ENCODE results near the gene SFMBT1. TPM values are rescaled to one million over a fixed set of nuclear protein-coding genes. Genes with fewer than 3 reads are reported as not detected.

The SFMBT1 gene
- total and polyA plus RNA-seq, 2 of the 8 experiments (the other 6 are each of a cell fraction or from before 2014, with no cell fraction given) = 8.1 to 16.8 TPM

DNA sequence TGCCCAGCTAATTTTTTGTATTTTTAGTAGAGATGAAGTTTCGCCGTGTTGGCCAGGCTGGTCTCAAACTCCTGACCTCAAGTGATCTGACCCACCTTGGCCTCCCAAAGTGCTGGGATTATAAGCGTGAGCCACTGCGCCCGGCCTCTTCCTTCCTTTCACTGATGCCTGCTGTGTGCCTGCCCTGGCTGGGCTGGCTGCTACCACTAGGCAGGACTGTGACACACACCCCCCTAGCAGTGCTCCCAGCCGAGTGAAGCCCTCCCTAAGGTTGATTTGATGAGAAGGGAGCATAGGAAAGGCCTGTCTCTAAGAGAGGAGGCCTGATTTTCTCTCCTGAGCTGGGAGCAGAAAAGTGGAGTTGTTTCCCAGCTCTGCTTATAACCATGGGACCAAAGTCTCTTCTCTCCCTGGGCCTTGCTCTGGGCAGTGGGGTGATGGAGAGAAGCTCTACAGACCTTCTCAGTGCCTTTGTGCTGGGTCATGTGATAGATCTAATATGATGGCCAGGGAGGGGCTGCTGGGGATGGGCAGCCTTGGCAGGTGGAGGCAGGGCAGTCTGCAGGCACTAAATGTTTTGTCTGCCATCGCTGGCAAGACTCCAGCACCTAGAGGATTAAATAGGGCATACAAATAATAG lies 20.1 kb upstream of the SFMBT1 start:
- no peak overlapping the region for H4K5ac ChIP-seq (ENCODE audit: insufficient read length, low read depth, low read length)
- CTCF ChIA-PET (ENCODE audit: partially characterized antibody) = interaction anchor here (1.0 to 1.6 kb wide), 3 partner anchors 9 to 215 kb away, joined by 3 to 5 read pairs (median 4); no protein-coding TSS in a partner anchor
- WGBS, 2 experiments (ENCODE audit: extremely low coverage in 1 of 2, insufficient coverage in 1 of 2, insufficient read length in 1 of 2, insufficient replicate concordance in 2 of 2, low coverage in 1 of 2, low lambda C conversion rate in 2 of 2, missing lambda C conversion rate in 1 of 2) = 98% methylated on average over 7 of the region's 7 CpGs; no CpG with 5 or more reads in 1 of the 2 experiments

More for the DNA sequence above, 20.1 kb upstream of the SFMBT1 start:
- Histone ChIP-seq H2BK20ac (ENCODE audit: low read length) (no peak overlapping the region), H4K20me1 (replicated peaks in 1 of 2; ENCODE audit: control insufficient read depth in 1 of 2, insufficient read depth in 2 of 2, low read length in 2 of 2) (no peaks in the 10 kb centered on the region), H3K9me3 (ENCODE audit: insufficient read depth in 2 of 2, low read depth in 1 of 2, low read length in 1 of 2) (no peaks in the 10 kb centered on the region), H3K27ac (ENCODE audit: low read depth, low read length) (no peak overlapping the region), H2BK15ac (ENCODE audit: low read length) (no peak overlapping the region), H3K23ac (ENCODE audit: insufficient read length) (no peak overlapping the region), H3K56ac (replicated peaks; ENCODE audit: insufficient read length, low read depth, low read length) (no peak overlapping the region), H3K27me3 (replicated peaks in 1 of 4; ENCODE audit: control insufficient read depth in 3 of 4, extremely low read depth in 1 of 4, insufficient read depth in 3 of 4, low read length in 3 of 4) (peaks cover 0 to 2% (median 0%) of the 10 kb centered on the region in 4 experiments; a peak in 1 of 7 replicates), H3K4ac (replicated peaks; ENCODE audit: insufficient read length, low read depth, low read length) (no peak overlapping the region), H3K36me3 (ENCODE audit: control insufficient read depth in 2 of 4, insufficient read depth in 4 of 4, low read length in 3 of 4) (no peaks in the 10 kb centered on the region), H3K23me2 (ENCODE audit: low read depth, low read length) (no peaks in the 10 kb centered on the region), H3K9ac (replicated peaks in 1 of 4; ENCODE audit: extremely low read depth in 1 of 4, low read depth in 3 of 4, low read length in 3 of 4) (no peak overlapping the region), H3K4me2 (ENCODE audit: insufficient read depth in 1 of 2, low read depth in 2 of 2, low read length in 2 of 2) (no peak overlapping the region), H2AFZ (ENCODE audit: low read length) (no peak overlapping the region), H4K8ac (ENCODE audit: extremely low read depth, insufficient read depth, low read length) (no peak overlapping the region), H2AK5ac (ENCODE audit: low read depth, low read length) (no peak overlapping the region), H4K91ac (replicated peaks; ENCODE audit: insufficient read length, low read length) (no peak overlapping the region), H3K4me1 (replicated peaks in 1 of 4; ENCODE audit: control insufficient read depth in 3 of 4, insufficient read depth in 4 of 4, low read length in 3 of 4) (no peaks in the 10 kb centered on the region), H3K4me3 (ENCODE audit: extremely low read depth in 1 of 4, insufficient read depth in 2 of 4, low read depth in 3 of 4, low read length in 4 of 4) (no peak overlapping the region), H3K79me2 (ENCODE audit: control insufficient read depth in 1 of 2, insufficient read depth in 2 of 2, low read length in 2 of 2) (no peaks in the 10 kb centered on the region), H3K14ac (ENCODE audit: insufficient read length) (no peak overlapping the region), H2BK120ac (replicated peaks; ENCODE audit: low read depth, low read length) (no peak overlapping the region), H2BK5ac (ENCODE audit: low read depth, low read length) (no peak overlapping the region), H2BK12ac (ENCODE audit: low read depth, low read length) (no peak overlapping the region), H3K79me1 (ENCODE audit: low read depth, low read length) (no peaks in the 10 kb centered on the region), H3K18ac (ENCODE audit: extremely low read depth, low read length) (no peak overlapping the region)
- DNase-seq (ENCODE audit: low read depth in 1 of 2, low spot score in 2 of 2) (no peak), FAIRE-seq (no peak)
- POLR2A ChIA-PET (ENCODE audit: partially characterized antibody) = no interaction called here
- TF ChIP-seq, protein P1, sequence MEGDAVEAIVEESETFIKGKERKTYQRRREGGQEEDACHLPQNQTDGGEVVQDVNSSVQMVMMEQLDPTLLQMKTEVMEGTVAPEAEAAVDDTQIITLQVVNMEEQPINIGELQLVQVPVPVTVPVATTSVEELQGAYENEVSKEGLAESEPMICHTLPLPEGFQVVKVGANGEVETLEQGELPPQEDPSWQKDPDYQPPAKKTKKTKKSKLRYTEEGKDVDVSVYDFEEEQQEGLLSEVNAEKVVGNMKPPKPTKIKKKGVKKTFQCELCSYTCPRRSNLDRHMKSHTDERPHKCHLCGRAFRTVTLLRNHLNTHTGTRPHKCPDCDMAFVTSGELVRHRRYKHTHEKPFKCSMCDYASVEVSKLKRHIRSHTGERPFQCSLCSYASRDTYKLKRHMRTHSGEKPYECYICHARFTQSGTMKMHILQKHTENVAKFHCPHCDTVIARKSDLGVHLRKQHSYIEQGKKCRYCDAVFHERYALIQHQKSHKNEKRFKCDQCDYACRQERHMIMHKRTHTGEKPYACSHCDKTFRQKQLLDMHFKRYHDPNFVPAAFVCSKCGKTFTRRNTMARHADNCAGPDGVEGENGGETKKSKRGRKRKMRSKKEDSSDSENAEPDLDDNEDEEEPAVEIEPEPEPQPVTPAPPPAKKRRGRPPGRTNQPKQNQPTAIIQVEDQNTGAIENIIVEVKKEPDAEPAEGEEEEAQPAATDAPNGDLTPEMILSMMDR (IDR thresholded peaks at IDR 0.05; ENCODE audit: control extremely low read depth in 1 of 3, insufficient read depth in 1 of 3, low read depth in 1 of 3, low read length in 3 of 3) = no peak
